ENCODE measurements around the gene EXOC1.
"Not testable (repeated sequence)": the region's sequence is repeated elsewhere in the genome, so short reads cannot be mapped to it uniquely, and the experiment has no call there.

Gene EXOC1

GRCh38 chr4:55906323-55906722 is 52.9 kb downstream of the EXOC1 start:
- DNase-seq (ENCODE audit: low read depth in 2 of 2, low spot score in 1 of 2): no peak

GRCh38 chr4:55906989-55907388 is 53.5 kb downstream of the EXOC1 start:
- DNase-seq (ENCODE audit: low read depth in 2 of 2, low spot score in 1 of 2): no peak

GRCh38 chr4:55907469-55907868 is 54.0 kb downstream of the EXOC1 start:
- DNase-seq (ENCODE audit: low read depth in 2 of 2, low spot score in 1 of 2): no peak

GRCh38 chr4:55910140-55910539 is 56.7 kb downstream of the EXOC1 start:
- DNase-seq (ENCODE audit: low read depth in 2 of 2, low spot score in 1 of 2): no peak

GRCh38 chr4:55912249-55912648 is 58.8 kb downstream of the EXOC1 start:
- DNase-seq (ENCODE audit: low read depth in 2 of 2, low spot score in 1 of 2): no peak

GRCh38 chr4:55920571-55920970 is 67.1 kb downstream of the EXOC1 start:
- no peak for DNase-seq (ENCODE audit: low read depth in 2 of 2, low spot score in 1 of 2)

GRCh38 chr4:55921093-55921492 is 67.6 kb downstream of the EXOC1 start:
- no peak for DNase-seq (ENCODE audit: low read depth in 2 of 2, low spot score in 1 of 2)

GRCh38 chr4:55925241-55925640 is 71.8 kb downstream of the EXOC1 start:
- DNase-seq (ENCODE audit: low read depth in 2 of 2, low spot score in 1 of 2): no peak

- no peak for DNase-seq (ENCODE audit: low read depth in 2 of 2, low spot score in 1 of 2)
Measured at GRCh38 chr4:55926610-55927009, 73.2 kb downstream of the EXOC1 start.

GRCh38 chr4:55927803-55928437 is 74.5 kb downstream of the EXOC1 start:
- DNase-seq (ENCODE audit: low read depth in 2 of 2, low spot score in 1 of 2): no peak

- DNase-seq (ENCODE audit: low read depth in 2 of 2, low spot score in 1 of 2): no peak
Measured at GRCh38 chr4:55928846-55929245, 75.4 kb downstream of the EXOC1 start.

- no peak for DNase-seq (ENCODE audit: low read depth in 2 of 2, low spot score in 1 of 2)
Measured at GRCh38 chr4:55931043-55931442, 77.6 kb downstream of the EXOC1 start.

GRCh38 chr4:55931833-55932232 is 78.4 kb downstream of the EXOC1 start:
- no peak for DNase-seq (ENCODE audit: low read depth in 2 of 2, low spot score in 1 of 2)

GRCh38 chr4:55932511-55932910 is 79.1 kb downstream of the EXOC1 start:
- no peak for DNase-seq (ENCODE audit: low read depth in 2 of 2, low spot score in 1 of 2)

- DNase-seq (ENCODE audit: low read depth in 2 of 2, low spot score in 1 of 2): no peak
Measured at GRCh38 chr4:55933611-55934010, 80.2 kb downstream of the EXOC1 start.

GRCh38 chr4:55935907-55936306 is 82.5 kb downstream of the EXOC1 start:
- not testable (repeated sequence) for DNase-seq (ENCODE audit: low read depth in 2 of 2, low spot score in 1 of 2)

- DNase-seq (ENCODE audit: low read depth in 2 of 2, low spot score in 1 of 2): no peak
Measured at GRCh38 chr4:55938481-55938880, 85.0 kb downstream of the EXOC1 start.

GRCh38 chr4:55939421-55939820 is 86.0 kb downstream of the EXOC1 start:
- DNase-seq (ENCODE audit: low read depth in 2 of 2, low spot score in 1 of 2): no peak

GRCh38 chr4:55941881-55942396 is 88.5 kb downstream of the EXOC1 start:
- DNase-seq (ENCODE audit: low read depth in 2 of 2, low spot score in 1 of 2): no peak

- DNase-seq (ENCODE audit: low read depth in 2 of 2, low spot score in 1 of 2): no peak
Measured at GRCh38 chr4:55947254-55947882, 93.9 kb downstream of the EXOC1 start.

- peak; percentile 7 to 10 for DNase-seq (ENCODE audit: low read depth in 2 of 2, low spot score in 1 of 2)
Measured at GRCh38 chr4:55947912-55948725, 94.7 kb downstream of the EXOC1 start.
